IPS DF 4.7 (cell line): ENCODE results near the gene EIPR1.
"Not testable (repeated sequence)": the region's sequence is repeated elsewhere in the genome, so short reads cannot be mapped to it uniquely, and the experiment has no call there.

ENCODE experiments used
- DNase-seq: peaks from one replicate; pipeline ENCODE4 v3.0.0-alpha.2; 2013; ENCODE audit warnings: low spot score; ENCODE audit errors: extremely low read depth

Gene EIPR1

GRCh38 chr2:3214806-3215404 lies 162.7 kb downstream of the EIPR1 start:
- DNase-seq, result no peak

GRCh38 chr2:3214065-3214464 lies 163.6 kb downstream of the EIPR1 start:
- DNase-seq, result no peak

- DNase-seq, result no peak
Measured at GRCh38 chr2:3212984-3213383, 164.6 kb downstream of the EIPR1 start.

GRCh38 chr2:3212061-3212362 lies 165.6 kb downstream of the EIPR1 start:
- DNase-seq, result no peak

DNA sequence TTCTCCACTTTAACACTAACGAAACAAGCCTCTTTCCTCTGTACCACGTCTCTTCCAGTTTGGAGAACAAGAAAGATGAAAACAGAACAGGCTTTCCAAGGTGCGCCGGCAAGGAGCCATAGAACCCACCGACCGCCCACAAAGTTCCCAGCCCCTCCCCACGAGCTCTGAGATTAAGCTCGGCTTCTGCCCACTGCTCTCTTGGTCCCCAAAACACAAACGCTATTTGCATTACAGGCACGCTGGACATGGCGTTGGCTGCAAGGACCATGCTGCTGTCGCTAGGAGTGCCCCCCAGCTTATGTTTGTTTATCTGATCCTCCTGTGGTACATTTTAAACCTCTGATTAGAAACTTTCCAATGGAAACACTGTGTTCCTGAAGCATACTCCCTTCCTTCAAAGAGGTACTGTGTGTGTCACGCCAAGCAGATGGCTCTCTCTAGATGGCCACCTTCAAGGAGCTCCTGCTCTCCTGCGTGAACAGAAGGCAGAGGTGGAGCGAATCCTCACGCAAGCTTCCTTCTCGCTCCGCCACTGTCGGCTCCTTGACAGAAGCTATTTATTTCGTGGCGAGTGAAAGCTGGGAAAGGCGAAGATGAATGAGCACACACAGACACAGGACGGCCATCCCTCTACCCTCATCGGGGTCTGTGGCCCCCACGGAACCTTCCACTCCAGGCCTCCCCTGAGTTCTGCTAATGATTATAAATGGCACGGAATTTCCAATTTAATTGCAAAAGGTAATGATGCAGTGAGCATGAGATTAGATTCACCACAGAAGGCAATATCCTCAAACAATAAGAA lies 166.2 kb downstream of the EIPR1 start:
- DNase-seq, result no peak

- no peak for DNase-seq
Measured at GRCh38 chr2:3210257-3210656, 167.4 kb downstream of the EIPR1 start.

DNA sequence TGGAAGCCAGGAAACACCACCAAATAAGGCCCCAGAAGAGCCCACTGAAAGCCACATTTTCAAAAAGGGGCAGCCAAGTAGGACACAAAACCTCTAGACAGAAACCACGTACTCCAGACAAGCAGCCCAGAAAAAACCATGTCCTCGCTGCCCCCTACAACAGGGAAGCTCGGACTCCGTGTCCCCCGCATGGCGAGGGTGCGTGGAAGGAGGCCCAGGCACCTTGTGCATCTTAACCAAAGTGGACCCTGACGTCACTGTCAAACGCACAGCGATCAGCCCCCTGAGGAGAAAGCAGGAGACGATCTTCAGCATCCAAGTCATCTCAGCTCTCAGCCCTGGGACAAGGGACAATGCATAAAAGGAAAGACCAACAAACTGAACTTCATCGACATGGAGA lies 168.4 kb downstream of the EIPR1 start:
- DNase-seq, result no peak

DNA sequence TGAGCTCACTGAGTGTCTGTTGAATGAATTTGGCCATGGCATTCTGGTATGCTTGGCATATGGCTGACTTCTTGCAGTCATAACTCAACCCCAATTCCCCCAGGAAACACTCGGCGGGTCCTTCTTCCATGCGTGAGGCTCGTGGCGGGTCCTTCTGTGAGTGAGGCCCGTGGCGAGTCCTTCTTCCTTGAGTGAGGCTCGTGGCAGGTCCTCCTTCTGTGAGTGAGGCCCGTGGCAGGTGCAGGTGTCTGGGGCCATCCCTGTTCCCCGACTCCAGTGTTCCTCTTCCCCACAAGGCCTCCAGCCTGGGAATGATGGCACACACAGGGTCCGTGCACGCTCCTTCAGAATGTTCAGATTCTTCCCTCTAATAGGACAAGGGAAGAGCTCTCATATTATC lies 169.0 kb downstream of the EIPR1 start:
- DNase-seq, result no peak

- DNase-seq, result no peak
Measured at GRCh38 chr2:3208179-3208578, 169.4 kb downstream of the EIPR1 start.

- DNase-seq, result no peak
Measured at GRCh38 chr2:3207091-3207491, 170.5 kb downstream of the EIPR1 start.

DNA sequence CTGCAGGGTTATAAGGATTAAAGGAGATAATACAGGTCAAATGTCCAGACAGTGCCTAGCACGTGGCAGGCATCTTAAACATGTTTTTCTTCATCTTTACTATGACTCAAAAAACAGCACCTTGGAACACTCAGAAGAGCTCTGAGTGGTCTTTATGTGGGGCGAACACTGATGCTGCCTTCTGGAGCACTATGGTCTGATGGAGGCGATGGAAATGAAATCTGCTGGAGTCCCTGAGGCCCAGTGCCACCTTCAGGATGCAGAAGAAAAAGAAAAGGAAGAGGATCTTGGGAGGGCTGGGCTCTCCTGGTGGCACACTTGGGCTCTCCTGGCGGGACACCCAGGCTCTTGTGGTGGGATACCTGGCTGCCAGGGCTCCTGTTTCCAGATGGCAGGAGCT lies 171.8 kb downstream of the EIPR1 start:
- DNase-seq, result no peak

DNA sequence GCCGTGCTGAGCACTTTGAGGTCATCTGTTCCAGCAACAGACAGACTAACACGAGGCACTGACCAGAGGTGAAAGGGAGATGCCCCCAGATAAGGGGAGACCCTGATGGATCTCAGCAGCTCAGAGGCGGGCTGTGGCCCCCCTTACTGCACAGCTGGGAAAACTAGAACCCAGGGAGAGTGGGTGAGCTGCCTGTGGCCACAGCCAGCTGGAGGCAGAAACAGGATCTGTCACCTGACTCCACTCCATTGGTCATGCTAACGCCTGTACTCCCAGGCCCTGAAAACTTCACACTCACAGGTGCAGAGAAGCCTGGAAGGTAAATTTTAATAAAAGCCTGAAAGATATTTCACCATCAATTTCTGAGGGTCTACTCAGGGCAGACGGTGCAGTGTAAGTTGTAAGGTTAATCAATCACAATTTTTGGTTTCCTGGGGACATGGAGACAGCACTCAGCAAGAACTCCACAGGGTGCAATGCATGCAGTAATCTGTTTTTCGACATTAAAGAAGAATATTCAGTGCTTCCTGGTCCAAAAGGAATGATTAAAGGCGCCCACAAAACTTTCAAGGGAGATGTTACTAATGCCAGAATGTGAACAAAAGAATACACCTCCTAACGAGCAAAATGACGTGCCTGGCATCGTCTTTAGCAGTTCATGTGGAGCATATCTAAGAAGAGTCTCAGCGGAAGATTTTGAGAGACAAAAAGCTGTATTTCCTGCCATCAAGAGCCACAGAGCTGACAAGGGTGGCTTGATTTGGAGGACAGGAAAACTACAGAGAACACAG lies 173.4 kb downstream of the EIPR1 start:
- DNase-seq, result no peak

GRCh38 chr2:3203497-3204019 lies 174.1 kb downstream of the EIPR1 start:
- no peak for DNase-seq

DNA sequence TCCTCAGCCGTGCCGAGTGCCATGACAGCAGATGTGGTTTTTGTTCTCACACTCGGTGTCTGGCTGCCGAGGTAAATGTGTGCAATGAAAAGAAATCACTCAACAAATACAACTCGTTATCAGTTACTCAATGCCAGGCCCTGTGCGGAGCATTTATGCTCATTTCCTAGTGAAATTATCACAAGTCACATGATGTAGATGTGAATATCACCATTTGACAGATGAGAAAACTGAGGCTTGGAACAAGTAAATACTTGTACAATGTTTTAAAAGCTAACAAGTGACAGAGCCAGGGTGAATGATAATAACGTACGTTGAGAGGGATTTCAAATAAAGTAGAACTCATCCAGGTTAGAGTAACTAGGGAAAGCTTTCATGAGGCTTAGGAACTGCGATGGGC lies 174.7 kb downstream of the EIPR1 start:
- DNase-seq, result no peak

DNA sequence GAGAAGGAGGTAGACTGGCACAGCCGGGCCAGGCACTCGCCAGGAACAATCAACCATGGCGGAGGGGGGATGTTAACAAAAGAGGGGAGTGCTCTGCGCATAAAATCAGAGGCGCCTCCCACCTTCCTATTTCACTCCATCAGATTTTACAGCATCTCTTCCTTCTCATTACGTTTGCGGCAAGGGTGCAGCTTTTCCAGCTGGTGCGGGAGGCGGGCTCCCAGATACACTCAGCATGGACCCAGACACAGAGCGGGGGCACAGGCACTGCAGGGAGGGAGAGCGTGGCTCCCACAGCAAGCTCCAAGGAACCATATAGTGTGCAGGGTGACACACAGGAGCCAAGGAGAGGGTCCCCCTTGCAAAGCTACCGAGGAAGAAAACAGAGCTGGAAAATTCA lies 176.3 kb downstream of the EIPR1 start:
- DNase-seq, result no peak

- DNase-seq, result no peak
Measured at GRCh38 chr2:3200420-3200939, 177.1 kb downstream of the EIPR1 start.

- DNase-seq, result no peak
Measured at GRCh38 chr2:3199627-3200345, 177.8 kb downstream of the EIPR1 start.

DNA sequence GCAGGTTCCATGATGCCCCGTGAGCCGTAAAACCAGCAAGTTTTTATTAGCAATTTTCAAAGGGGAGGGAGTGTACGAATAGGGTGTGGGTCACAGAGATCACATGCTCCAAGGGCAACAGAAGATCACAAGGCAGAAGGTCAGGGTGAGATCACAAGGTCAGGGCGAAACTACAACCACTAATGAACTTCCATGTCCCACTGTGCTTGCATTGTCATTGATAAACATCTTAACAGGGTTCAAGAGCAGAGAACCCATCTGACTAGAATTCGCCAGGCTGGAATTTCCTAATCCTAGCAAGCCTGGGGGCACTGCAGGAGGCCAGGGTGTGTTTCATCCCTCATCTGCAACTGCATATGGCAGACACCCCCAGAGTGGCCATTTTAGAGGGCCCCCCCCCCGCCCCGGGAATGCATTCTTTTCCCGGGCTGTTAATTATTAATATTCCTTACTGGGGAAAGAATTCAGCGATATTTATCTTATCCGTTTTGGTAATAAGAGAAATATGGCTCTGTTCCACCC lies 178.9 kb downstream of the EIPR1 start:
- DNase-seq, result not testable (repeated sequence)

DNA sequence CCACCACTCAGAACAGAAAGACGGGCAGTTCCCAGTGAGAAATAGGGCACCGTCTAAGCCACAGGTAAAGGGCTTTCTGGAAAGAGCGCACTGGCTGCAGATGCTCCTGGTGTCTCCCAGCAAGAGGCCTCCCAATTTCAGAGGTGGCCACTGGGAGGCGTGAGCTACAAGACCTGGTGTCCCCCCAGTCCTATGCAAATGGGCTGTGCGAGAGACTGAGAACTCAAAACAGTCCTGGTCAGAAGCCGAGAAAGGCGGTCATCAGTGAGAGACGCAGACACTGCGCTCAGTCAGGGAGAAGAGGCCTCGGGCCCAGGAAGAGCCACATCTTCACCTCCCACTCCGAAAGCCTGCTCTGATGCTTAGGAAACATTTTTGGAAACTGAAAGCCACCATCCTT lies 179.5 kb downstream of the EIPR1 start:
- DNase-seq, result no peak

DNA sequence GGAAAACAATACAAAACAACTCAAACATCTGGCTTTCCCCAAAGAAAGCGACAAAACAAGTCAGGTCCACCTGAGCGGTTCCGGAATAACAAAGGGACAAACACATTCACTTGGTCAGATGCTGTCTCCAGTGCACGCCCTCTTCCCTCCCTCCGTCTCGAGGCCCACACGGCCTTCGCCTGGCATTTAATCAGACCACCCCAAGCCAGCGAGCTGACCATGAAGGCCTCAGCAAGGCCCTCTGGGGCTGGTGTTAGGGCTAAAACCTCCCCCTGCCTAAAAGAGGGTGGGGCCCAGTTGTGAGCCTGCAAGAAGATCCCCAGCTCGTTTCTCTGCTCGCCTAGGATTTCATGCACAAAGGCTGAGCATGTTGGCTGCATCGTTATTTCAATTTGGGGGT lies 180.3 kb downstream of the EIPR1 start:
- no peak for DNase-seq

DNA sequence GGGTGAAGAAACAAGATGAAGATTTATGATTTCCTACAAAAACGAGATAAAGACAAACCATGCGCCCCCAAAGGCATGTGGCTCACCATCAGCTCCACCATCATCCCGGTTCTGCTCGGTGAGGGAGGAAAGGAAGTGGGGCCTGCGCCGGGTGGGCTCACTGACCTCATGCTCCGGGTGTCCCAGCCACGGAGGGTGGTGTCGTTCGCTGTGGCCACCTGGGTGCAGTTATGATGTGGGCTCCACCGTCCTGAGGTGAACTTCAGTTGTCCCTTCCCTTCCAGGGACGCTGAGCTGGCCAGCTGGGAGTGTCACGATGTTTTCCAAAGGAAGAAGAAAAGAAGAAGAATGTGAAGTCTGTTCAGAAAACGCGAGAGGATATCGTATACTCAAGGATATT lies 180.9 kb downstream of the EIPR1 start:
- DNase-seq, result no peak
